MM.1S (cell line): ENCODE results near the gene SEMA6B.

Experiments
- DNase-seq: peaks from one replicate; pipeline ENCODE4 v3.0.0-alpha.2; 2015
- H2AFZ ChIP-seq: fragments of 300-600 bp; sonication (generic); 2 replicates; pipeline ENCODE4 v1.6.0; 2016; ENCODE audit warnings: antibody characterized with exemption, low read length
- H3F3A ChIP-seq: fragments of 300-600 bp; sonication (generic); 2 replicates; pipeline ENCODE4 v1.6.1; 2016; ENCODE audit warnings: mild to moderate bottlenecking, antibody characterized with exemption, low read length, moderate library complexity, mixed read lengths; ENCODE audit not compliant: insufficient read depth
- H3K27ac ChIP-seq: fragments of 300-600 bp; sonication (generic); 2 replicates; pipeline ENCODE4 v1.5.1; 2016; ENCODE audit warnings: mild to moderate bottlenecking, low read length
- H3K27me3 ChIP-seq: fragments of 300-600 bp; sonication (generic); replicated peaks from 2 replicates; pipeline ENCODE4 v1.6.0; 2016; ENCODE audit warnings: low read length; ENCODE audit not compliant: insufficient read depth
- H3K36me3 ChIP-seq: fragments of 300-600 bp; sonication (generic); replicated peaks from 2 replicates; pipeline ENCODE4 v1.6.1; 2016; ENCODE audit warnings: mild to moderate bottlenecking, low read length, mixed read lengths; ENCODE audit not compliant: insufficient read depth
- H3K4me1 ChIP-seq: fragments of 300-600 bp; sonication (generic); 2 replicates; pipeline ENCODE4 v1.6.1; 2016; ENCODE audit warnings: low read length, mixed read lengths
- H3K4me2 ChIP-seq: fragments of 300-600 bp; sonication (generic); 2 replicates; pipeline ENCODE4 v1.6.0; 2016; ENCODE audit warnings: low read depth, low read length
- H3K4me3 ChIP-seq: fragments of 300-600 bp; sonication (generic); 2 replicates; pipeline ENCODE4 v1.5.1; 2016; ENCODE audit warnings: low read length, mixed read lengths
- H3K79me2 ChIP-seq: fragments of 300-600 bp; sonication (generic); 2 replicates; pipeline ENCODE4 v1.6.1; 2016; ENCODE audit warnings: mixed run types, low read length, mixed read lengths
- H3K9ac ChIP-seq: fragments of 300-600 bp; sonication (generic); 2 replicates; pipeline ENCODE4 v1.6.1; 2016; ENCODE audit warnings: low read length, mixed read lengths
- H3K9me2 ChIP-seq: fragments of 300-600 bp; sonication (generic); replicated peaks from 2 replicates; pipeline ENCODE4 v1.6.1; 2016; ENCODE audit warnings: mild to moderate bottlenecking, low read length, mixed read lengths; ENCODE audit not compliant: insufficient read depth
- H3K9me3 ChIP-seq: fragments of 300-600 bp; sonication (generic); replicated peaks from 2 replicates; pipeline ENCODE4 v1.6.1; 2016; ENCODE audit warnings: mild to moderate bottlenecking, low read length, mixed read lengths; ENCODE audit not compliant: insufficient read depth
- H4K20me1 ChIP-seq: fragments of 300-600 bp; sonication (generic); 2 replicates; pipeline ENCODE4 v1.6.1; 2016; ENCODE audit warnings: mild to moderate bottlenecking, low read length, moderate library complexity, mixed read lengths; ENCODE audit not compliant: insufficient read depth
- CTCF ChIP-seq: fragments of 300-600 bp; sonication (generic); IDR thresholded peaks from 2 replicates; pipeline ENCODE4 v1.5.1; 2016; ENCODE audit warnings: antibody characterized with exemption, low read length, mixed read lengths
- EZH2 ChIP-seq: fragments of 300-600 bp; sonication (generic); optimal IDR thresholded peaks from 2 replicates; pipeline ENCODE3; 2017; ENCODE audit warnings: low read depth, mild to moderate bottlenecking, antibody characterized with exemption, low read length, mixed read lengths
- EZH2phosphoT487 ChIP-seq: fragments of 300-600 bp; sonication (generic); IDR thresholded peaks from 2 replicates; pipeline ENCODE4 v1.6.1; 2018; ENCODE audit warnings: antibody characterized with exemption, low read length

Gene SEMA6B

GRCh38 chr19:4493929-4494690 is 65.4 kb downstream of the SEMA6B start:
- Histone ChIP-seq H3K9ac (no peak overlapping the region), H3K27me3 (no peaks in the 10 kb centered on the region), H3K4me1 (no peaks in the 10 kb centered on the region), H3K4me3 (no peak overlapping the region), H4K20me1 (no peaks in the 10 kb centered on the region), H2AFZ (no peak overlapping the region), H3K9me2 (no peaks in the 10 kb centered on the region), H3K4me2 (no peak overlapping the region), H3F3A (no peaks in the 10 kb centered on the region), H3K9me3 (no peaks in the 10 kb centered on the region), H3K36me3 (no peaks in the 10 kb centered on the region), H3K27ac (no peak overlapping the region), H3K79me2 (no peaks in the 10 kb centered on the region)
- no peak for DNase-seq
- TF ChIP-seq CTCF (no peak), EZH2 (no peak), EZH2phosphoT487 (no peak)

- Histone ChIP-seq H3K36me3 (no peaks in the 10 kb centered on the region), H3K4me1 (no peaks in the 10 kb centered on the region), H4K20me1 (no peaks in the 10 kb centered on the region), H3K9me2 (no peaks in the 10 kb centered on the region), H3K9me3 (no peaks in the 10 kb centered on the region), H3K27me3 (no peaks in the 10 kb centered on the region), H3K4me3 (no peak overlapping the region), H3F3A (no peaks in the 10 kb centered on the region), H3K79me2 (no peaks in the 10 kb centered on the region), H3K4me2 (no peak overlapping the region), H3K9ac (no peak overlapping the region), H3K27ac (no peak overlapping the region), H2AFZ (no peak overlapping the region)
- no peak for TF ChIP-seq EZH2phosphoT487
- TF ChIP-seq CTCF, result no peak
- no peak for TF ChIP-seq EZH2
- DNase-seq, result no peak
These were observed 66.2 kb downstream of the SEMA6B start for GRCh38 chr19:4493104-4493928.
